Fibroblast of lung (primary cell): ENCODE data around the gene LRRC55. TPM values are rescaled to one million over a fixed set of nuclear protein-coding genes. Genes with fewer than 3 reads are reported as not detected.

Experiments
- DNase-seq, 2 donors: peaks; one replicate each; pipeline versions ENCODE4 v3.0.0 to v3.0.0-alpha.2; 2010; ENCODE audit warnings: low read depth in 2 of 2
- H2AFZ ChIP-seq: 2 replicates; pipeline ENCODE4 v1.5.1; 2012; ENCODE audit warnings: low read length, control low read depth, inconsistent platforms
- H3K27ac ChIP-seq: 2 replicates; pipeline ENCODE4 v1.5.1; 2011; ENCODE audit warnings: low read length, control low read depth; ENCODE audit not compliant: insufficient read depth
- H3K27me3 ChIP-seq: 2 replicates; pipeline ENCODE4 v1.5.1; 2011; ENCODE audit warnings: mild to moderate bottlenecking, low read length; ENCODE audit not compliant: control insufficient read depth, insufficient read depth
- H3K36me3 ChIP-seq: 2 replicates; pipeline ENCODE4 v1.5.1; 2011; ENCODE audit warnings: low read length; ENCODE audit not compliant: control insufficient read depth, insufficient read depth
- H3K4me1 ChIP-seq: 2 replicates; pipeline ENCODE4 v1.5.1; 2011; ENCODE audit warnings: low read length; ENCODE audit not compliant: control insufficient read depth, insufficient read depth; ENCODE audit errors: extremely low read depth
- H3K4me2 ChIP-seq: 2 replicates; pipeline ENCODE4 v1.5.1; 2011; ENCODE audit warnings: low read length, control low read depth; ENCODE audit not compliant: insufficient read depth; ENCODE audit errors: extremely low read depth
- H3K4me3 ChIP-seq, 4 experiments: fragments of 200-600 bp in 1 of 4; sonication (generic) in 1 of 4; replicated peaks in 1 of 4; 2 replicates each; pipeline ENCODE4 v1.5.1; 2011 to 2016; ENCODE audit warnings: low read length in 4 of 4, low read depth in 3 of 4, mild to moderate bottlenecking in 3 of 4, control low read depth in 2 of 4, inconsistent platforms in 1 of 4, mixed read lengths in 1 of 4; ENCODE audit not compliant: insufficient read depth in 1 of 4; ENCODE audit errors: control extremely low read depth in 1 of 4
- H3K79me2 ChIP-seq: 2 replicates; pipeline ENCODE4 v1.5.1; 2012; ENCODE audit warnings: mild to moderate bottlenecking, low read length, inconsistent platforms; ENCODE audit not compliant: control insufficient read depth, insufficient read depth
- H3K9ac ChIP-seq: 2 replicates; pipeline ENCODE4 v1.5.1; 2011; ENCODE audit warnings: mild to moderate bottlenecking, low read length, control low read depth; ENCODE audit not compliant: insufficient read depth
- H3K9me3 ChIP-seq: 2 replicates; pipeline ENCODE4 v1.5.1; 2012; ENCODE audit warnings: low read depth, low read length; ENCODE audit not compliant: control insufficient read depth, insufficient read depth
- H4K20me1 ChIP-seq: 2 replicates; pipeline ENCODE4 v1.5.1; 2011; ENCODE audit warnings: low read length; ENCODE audit not compliant: control insufficient read depth, insufficient read depth; ENCODE audit errors: extremely low read depth
- CTCF ChIP-seq, 2 donors: IDR thresholded peaks in 1 of 2; conservative IDR thresholded peaks in 1 of 2; 1 replicate in 1 of 2; 2 replicates in 1 of 2; pipeline ENCODE4 v1.5.1; 2011 to 2012; ENCODE audit warnings: low read length in 2 of 2, control low read depth in 1 of 2, inconsistent platforms in 1 of 2, low read depth in 1 of 2, mild to moderate bottlenecking in 1 of 2
- EZH2 ChIP-seq: IDR thresholded peaks from 2 replicates; pipeline ENCODE4 v1.5.1; 2012; ENCODE audit warnings: low read length, control low read depth, mild to moderate bottlenecking; ENCODE audit errors: missing control alignments
- polyA plus RNA-seq, 2 donors: library from polyadenylated mRNA; depleted of rRNA in 1 of 2; stranded (reverse) in 1 of 2; unstranded in 1 of 2; fragments of >200 nt; gene quantifications; 2 replicates each; pipeline ENCODE4 v1.2.1, GENCODE V29; 2011 to 2012; ENCODE audit warnings: missing spikeins in 1 of 2
- total RNA-seq: library from RNA; depleted of rRNA; stranded (reverse); fragments of >200 nt; gene quantifications from 2 replicates; pipeline ENCODE4 v1.2.1, GENCODE V29; 2014

LRRC55 gene
- total and polyA plus RNA-seq, 2 donors (not counting 1 experiment from before 2014, with no cell fraction given), result not detected

- no peak overlapping the region for H3K9ac ChIP-seq
Observed at GRCh38 chr11:57235761-57236703, 54.3 kb downstream of the LRRC55 start.

GRCh38 chr11:57237204-57237681 is 55.5 kb downstream of the LRRC55 start, which contains the start of gene APLNR:
Gene APLNR (minus strand): TSS chr11:57237250. CDS start chr11:57237004, 246 bp downstream.
- H3K79me2 ChIP-seq, result no peaks in the 10 kb centered on the region
- no peak within 1 kb of the TSS for H3K4me2 ChIP-seq
- H4K20me1 ChIP-seq, result no peaks in the 10 kb centered on the region
- H3K9ac ChIP-seq, result no peak within 1 kb of the TSS
- no peak for TF ChIP-seq CTCF (conservative IDR thresholded peaks at IDR 0.05 in 1 of 2, IDR thresholded peaks at IDR 0.05 in 1 of 2; ENCODE audit: low read depth in 1 of 2, low read length in 2 of 2)
- no peak for TF ChIP-seq EZH2
- H3K4me1 ChIP-seq, result no peaks in the 10 kb centered on the region
- peaks cover 7% of the 10 kb centered on the region for H3K27me3 ChIP-seq
- no peak for DNase-seq
- no peak within 1 kb of the TSS for H3K4me3 ChIP-seq
- no peak within 1 kb of the TSS for H3K27ac ChIP-seq
- H3K9me3 ChIP-seq, result no peaks in the 10 kb centered on the region
- H3K36me3 ChIP-seq, result no peaks in the 10 kb centered on the region
- H2AFZ ChIP-seq, result no peak within 1 kb of the TSS

More at GRCh38 chr11:57235761-57236703, 54.3 kb downstream of the LRRC55 start:
- Histone ChIP-seq H3K4me1 (no peaks in the 10 kb centered on the region), H3K79me2 (no peaks in the 10 kb centered on the region), H3K9me3 (no peaks in the 10 kb centered on the region), H3K4me2 (no peak overlapping the region), H3K4me3 (no peak overlapping the region), H2AFZ (no peak overlapping the region), H3K27ac (no peak overlapping the region), H3K36me3 (no peaks in the 10 kb centered on the region), H3K27me3 (peaks cover 10% of the 10 kb centered on the region), H4K20me1 (no peaks in the 10 kb centered on the region)
- TF ChIP-seq EZH2, result no peak
- no peak for TF ChIP-seq CTCF (conservative IDR thresholded peaks at IDR 0.05 in 1 of 2, IDR thresholded peaks at IDR 0.05 in 1 of 2; ENCODE audit: low read depth in 1 of 2, low read length in 2 of 2)
- no peak for DNase-seq

- no peak overlapping the region for H2AFZ ChIP-seq
- no peaks in the 10 kb centered on the region for H3K79me2 ChIP-seq
- no peak for DNase-seq
- no peak overlapping the region for H3K9ac ChIP-seq
- no peaks in the 10 kb centered on the region for H3K9me3 ChIP-seq
- no peak overlapping the region for H3K27ac ChIP-seq
- no peaks in the 10 kb centered on the region for H4K20me1 ChIP-seq
- no peaks in the 10 kb centered on the region for H3K4me1 ChIP-seq
- H3K4me3 ChIP-seq, result no peak overlapping the region
- TF ChIP-seq CTCF (conservative IDR thresholded peaks at IDR 0.05 in 1 of 2, IDR thresholded peaks at IDR 0.05 in 1 of 2; ENCODE audit: low read depth in 1 of 2, low read length in 2 of 2) (no peak), EZH2 (no peak)
- H3K4me2 ChIP-seq, result no peak overlapping the region
- peaks cover 3% of the 10 kb centered on the region for H3K27me3 ChIP-seq
- no peaks in the 10 kb centered on the region for H3K36me3 ChIP-seq
Observed at GRCh38 chr11:57239348-57239747, 57.6 kb downstream of the LRRC55 start.
